ENCODE data around the gene PLCL1. TPM values are rescaled to one million over a fixed set of nuclear protein-coding genes. Genes with fewer than 3 reads are reported as not detected.

PLCL1 gene
- total RNA-seq, 1 experiment from 2014 or later: 0.07 TPM

DNA sequence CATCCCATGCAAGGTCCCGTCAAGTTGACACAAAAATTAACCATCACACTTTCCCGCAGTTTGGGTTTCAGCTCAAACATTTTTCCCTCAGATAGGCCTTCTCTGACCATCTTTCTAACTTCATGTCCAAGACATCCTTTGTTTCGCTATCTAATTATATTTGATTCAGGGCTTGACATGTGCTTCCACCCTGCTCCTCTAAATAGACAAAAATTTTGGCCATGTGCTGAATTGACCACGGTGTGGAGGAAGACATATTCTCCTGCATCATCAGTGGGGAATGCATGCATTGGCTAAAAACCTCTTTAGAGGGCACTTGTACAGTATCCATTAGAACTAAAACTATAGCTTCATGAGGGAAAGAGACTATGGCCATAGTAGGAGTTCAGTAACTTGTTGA lies 81.2 kb downstream of the PLCL1 start:
- H3K9me3 Mint-ChIP-seq (ENCODE audit: low read depth, unreplicated experiment): no peaks in the 10 kb centered on the region
- no TSS peak for BruUV-seq (replicated peaks)
- no peak overlapping the region for H3K4me3 Mint-ChIP-seq (ENCODE audit: low read depth, unreplicated experiment)
- no peaks in the 10 kb centered on the region for H3K27me3 Mint-ChIP-seq (ENCODE audit: unreplicated experiment)
- no peak for DNase-seq
- no peaks in the 10 kb centered on the region for H3K4me1 Mint-ChIP-seq (ENCODE audit: low read depth, unreplicated experiment)
- CTCF ChIA-PET: interaction anchor here (0.6 kb wide), 1 partner anchor 29 kb away, joined by 3 read pairs; no protein-coding TSS in a partner anchor
- H3K27ac Mint-ChIP-seq (ENCODE audit: unreplicated experiment): no peak overlapping the region
- H3K36me3 Mint-ChIP-seq (ENCODE audit: insufficient read depth, unreplicated experiment): no peaks in the 10 kb centered on the region
- TF ChIP-seq, protein P1, sequence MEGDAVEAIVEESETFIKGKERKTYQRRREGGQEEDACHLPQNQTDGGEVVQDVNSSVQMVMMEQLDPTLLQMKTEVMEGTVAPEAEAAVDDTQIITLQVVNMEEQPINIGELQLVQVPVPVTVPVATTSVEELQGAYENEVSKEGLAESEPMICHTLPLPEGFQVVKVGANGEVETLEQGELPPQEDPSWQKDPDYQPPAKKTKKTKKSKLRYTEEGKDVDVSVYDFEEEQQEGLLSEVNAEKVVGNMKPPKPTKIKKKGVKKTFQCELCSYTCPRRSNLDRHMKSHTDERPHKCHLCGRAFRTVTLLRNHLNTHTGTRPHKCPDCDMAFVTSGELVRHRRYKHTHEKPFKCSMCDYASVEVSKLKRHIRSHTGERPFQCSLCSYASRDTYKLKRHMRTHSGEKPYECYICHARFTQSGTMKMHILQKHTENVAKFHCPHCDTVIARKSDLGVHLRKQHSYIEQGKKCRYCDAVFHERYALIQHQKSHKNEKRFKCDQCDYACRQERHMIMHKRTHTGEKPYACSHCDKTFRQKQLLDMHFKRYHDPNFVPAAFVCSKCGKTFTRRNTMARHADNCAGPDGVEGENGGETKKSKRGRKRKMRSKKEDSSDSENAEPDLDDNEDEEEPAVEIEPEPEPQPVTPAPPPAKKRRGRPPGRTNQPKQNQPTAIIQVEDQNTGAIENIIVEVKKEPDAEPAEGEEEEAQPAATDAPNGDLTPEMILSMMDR (IDR thresholded peaks at IDR 0.05; ENCODE audit: unreplicated experiment): no peak
- intact Hi-C loops (cut with micrococcal nuclease; ENCODE audit: unreplicated experiment): no loop called here

DNA sequence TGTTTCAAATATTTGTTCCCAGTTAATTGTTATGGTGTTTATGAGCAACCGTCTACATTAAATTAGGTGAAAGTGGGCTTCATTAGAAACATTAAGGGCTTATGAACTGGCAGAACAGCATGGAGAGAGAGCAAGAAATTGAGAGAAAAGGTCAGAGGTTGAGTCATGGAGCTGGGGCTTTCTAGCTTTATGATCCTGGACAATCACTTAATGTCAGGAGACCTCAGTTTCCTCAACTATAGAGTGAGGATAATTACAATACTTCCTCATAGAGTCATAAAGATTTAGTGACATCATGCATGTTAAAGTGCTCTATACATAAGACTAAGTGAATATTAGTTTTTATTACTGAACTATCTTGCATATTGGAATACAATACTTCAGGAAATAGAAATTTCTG lies 83.9 kb downstream of the PLCL1 start:
- Mint-ChIP-seq H3K4me3 (ENCODE audit: low read depth, unreplicated experiment) (no peak overlapping the region), H3K4me1 (ENCODE audit: low read depth, unreplicated experiment) (no peaks in the 10 kb centered on the region), H3K9me3 (ENCODE audit: low read depth, unreplicated experiment) (no peaks in the 10 kb centered on the region), H3K36me3 (ENCODE audit: insufficient read depth, unreplicated experiment) (no peaks in the 10 kb centered on the region), H3K27ac (ENCODE audit: unreplicated experiment) (no peak overlapping the region), H3K27me3 (ENCODE audit: unreplicated experiment) (no peaks in the 10 kb centered on the region)
- intact Hi-C loops (cut with micrococcal nuclease; ENCODE audit: unreplicated experiment): no loop called here
- TF ChIP-seq, protein P1 (IDR thresholded peaks at IDR 0.05; ENCODE audit: unreplicated experiment): no peak
- no TSS peak for BruUV-seq (replicated peaks)
- no peak for DNase-seq
- CTCF ChIA-PET: no interaction called here

DNA sequence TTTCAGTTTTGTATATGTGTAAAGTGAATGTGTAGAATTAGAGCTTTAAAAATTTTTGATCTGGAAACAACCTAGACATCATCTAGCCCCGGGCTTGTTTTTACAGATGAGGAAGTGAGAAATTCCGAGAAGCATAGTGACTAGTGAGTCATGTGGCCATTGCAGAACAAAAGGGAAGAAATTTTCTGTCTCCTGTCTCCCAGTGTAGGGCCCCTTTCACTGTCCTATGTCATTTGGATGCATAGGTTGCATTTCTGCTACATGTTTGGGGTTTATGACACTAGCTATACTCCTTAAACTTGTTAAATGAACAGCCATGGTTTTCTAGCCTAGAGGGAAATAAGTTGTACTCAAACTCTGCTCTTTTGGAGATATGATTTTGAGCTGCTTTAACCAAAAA lies 84.6 kb downstream of the PLCL1 start:
- CTCF ChIA-PET: no interaction called here
- BruUV-seq (replicated peaks): no TSS peak
- no peaks in the 10 kb centered on the region for H3K9me3 Mint-ChIP-seq (ENCODE audit: low read depth, unreplicated experiment)
- H3K36me3 Mint-ChIP-seq (ENCODE audit: insufficient read depth, unreplicated experiment): no peaks in the 10 kb centered on the region
- no peak overlapping the region for H3K4me3 Mint-ChIP-seq (ENCODE audit: low read depth, unreplicated experiment)
- H3K27me3 Mint-ChIP-seq (ENCODE audit: unreplicated experiment): no peaks in the 10 kb centered on the region
- H3K27ac Mint-ChIP-seq (ENCODE audit: unreplicated experiment): no peak overlapping the region
- no peak for DNase-seq
- H3K4me1 Mint-ChIP-seq (ENCODE audit: low read depth, unreplicated experiment): no peaks in the 10 kb centered on the region
- TF ChIP-seq, protein P1 (IDR thresholded peaks at IDR 0.05; ENCODE audit: unreplicated experiment): no peak
- intact Hi-C loops (cut with micrococcal nuclease; ENCODE audit: unreplicated experiment): no loop called here

DNA sequence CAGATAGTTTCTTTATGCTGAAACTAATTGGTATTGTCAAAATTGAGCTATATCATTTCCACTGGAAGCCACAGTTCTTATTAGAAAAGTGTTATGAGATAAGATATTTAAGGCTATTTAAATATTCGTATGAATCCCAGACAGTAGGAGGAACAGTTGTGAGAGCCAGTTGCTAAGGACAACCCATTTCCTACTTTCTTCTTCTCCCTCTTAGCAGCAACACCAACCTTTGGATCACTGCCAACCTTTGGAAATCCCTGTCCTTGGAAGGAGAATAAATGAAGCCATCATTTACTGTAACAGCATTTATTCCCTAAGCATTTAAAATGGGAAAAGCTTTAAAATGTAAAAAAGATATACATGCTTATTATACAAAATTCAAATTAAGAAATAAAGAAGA lies 85.8 kb downstream of the PLCL1 start:
- Mint-ChIP-seq H3K9me3 (ENCODE audit: low read depth, unreplicated experiment) (no peaks in the 10 kb centered on the region), H3K27me3 (ENCODE audit: unreplicated experiment) (no peaks in the 10 kb centered on the region), H3K27ac (ENCODE audit: unreplicated experiment) (no peak overlapping the region), H3K36me3 (ENCODE audit: insufficient read depth, unreplicated experiment) (no peaks in the 10 kb centered on the region), H3K4me3 (ENCODE audit: low read depth, unreplicated experiment) (no peak overlapping the region), H3K4me1 (ENCODE audit: low read depth, unreplicated experiment) (no peaks in the 10 kb centered on the region)
- DNase-seq: no peak
- CTCF ChIA-PET: interaction anchor here (0.6 kb wide), 1 partner anchor 66 kb away, joined by 5 read pairs; no protein-coding TSS in a partner anchor
- BruUV-seq (replicated peaks): no TSS peak
- TF ChIP-seq, protein P1 (IDR thresholded peaks at IDR 0.05; ENCODE audit: unreplicated experiment): no peak
- intact Hi-C loops (cut with micrococcal nuclease; ENCODE audit: unreplicated experiment): no loop called here

Data from Calu3 (cell line).